Activated CD8-positive, alpha-beta memory T cell treated with anti-CD3 and anti-CD28 coated beads for 4 hours (primary cell): ENCODE measurements around the gene LMF2.

Experiments used
- DNase-seq, 2 donors: peaks; one replicate each; pipeline ENCODE4 v3.0.0-alpha.2; 2020; ENCODE audit warnings: low read depth in 2 of 2

LMF2 gene

DNA sequence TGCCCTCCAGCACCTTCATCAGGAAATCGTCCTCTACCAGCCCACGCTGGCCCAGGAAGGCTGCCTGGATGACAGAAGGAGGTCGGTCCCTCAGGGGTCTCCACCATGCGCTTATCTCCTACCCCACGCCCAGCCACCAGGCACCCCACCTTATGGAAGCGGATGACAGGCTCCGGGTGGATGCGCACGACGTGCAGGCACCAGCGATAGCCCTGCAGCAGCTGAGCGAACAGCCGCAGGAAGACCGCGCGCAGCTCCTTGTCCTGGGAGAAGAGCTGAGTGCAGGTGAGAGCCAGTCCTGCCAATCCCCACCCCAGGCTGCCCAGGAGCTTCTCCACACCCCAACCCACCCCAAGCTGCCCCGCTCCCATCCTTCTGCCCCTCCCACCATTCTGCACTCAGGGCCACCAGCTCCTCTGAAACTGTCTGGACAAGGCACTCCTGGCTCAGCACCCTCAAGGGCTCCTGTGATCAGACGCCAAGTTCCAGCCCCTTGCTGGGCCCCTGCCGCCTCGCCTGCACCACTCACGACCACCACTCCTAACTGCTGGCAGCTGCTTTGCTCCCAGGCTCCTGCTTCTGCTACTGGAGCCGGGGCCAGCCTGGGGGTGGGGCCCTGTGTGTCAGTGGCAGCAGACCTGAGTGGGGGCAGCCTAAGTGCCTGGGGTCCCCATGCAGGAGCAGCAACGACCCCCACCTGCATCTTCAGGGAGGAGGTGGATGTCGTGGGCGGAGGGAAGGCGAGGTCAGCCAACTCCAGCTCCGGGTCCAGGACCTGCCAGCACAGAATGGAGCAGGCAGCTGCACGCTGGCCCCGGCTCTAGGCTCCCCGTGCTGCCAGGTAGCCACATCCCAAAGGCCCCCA lies 42.2 kb downstream of the LMF2 start:
- no peak for DNase-seq

DNA sequence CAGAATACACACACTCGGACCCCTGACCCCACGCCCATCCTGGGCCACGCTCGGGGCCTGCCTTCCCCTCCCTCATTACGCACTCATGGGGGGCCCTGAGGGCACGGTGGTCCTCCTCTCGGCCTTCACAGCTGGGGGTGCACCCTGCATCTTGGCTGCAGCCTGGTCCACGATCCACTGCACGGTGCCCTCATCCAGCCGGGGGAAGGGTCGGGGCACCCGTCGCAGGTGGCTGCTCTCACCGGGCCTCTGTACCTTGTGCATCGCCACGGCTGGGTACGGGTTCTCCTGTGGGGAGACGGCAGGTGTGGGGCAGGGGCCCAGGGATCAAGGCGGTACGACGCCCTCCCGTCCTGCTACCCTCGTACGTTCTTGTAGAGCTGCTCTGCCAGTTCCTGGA lies 43.1 kb downstream of the LMF2 start:
- no peak for DNase-seq

GRCh38 chr22:50463188-50463900 lies 44.2 kb downstream of the LMF2 start:
- no peak for DNase-seq

GRCh38 chr22:50461979-50462540 lies 45.4 kb downstream of the LMF2 start:
- DNase-seq = no peak

DNA sequence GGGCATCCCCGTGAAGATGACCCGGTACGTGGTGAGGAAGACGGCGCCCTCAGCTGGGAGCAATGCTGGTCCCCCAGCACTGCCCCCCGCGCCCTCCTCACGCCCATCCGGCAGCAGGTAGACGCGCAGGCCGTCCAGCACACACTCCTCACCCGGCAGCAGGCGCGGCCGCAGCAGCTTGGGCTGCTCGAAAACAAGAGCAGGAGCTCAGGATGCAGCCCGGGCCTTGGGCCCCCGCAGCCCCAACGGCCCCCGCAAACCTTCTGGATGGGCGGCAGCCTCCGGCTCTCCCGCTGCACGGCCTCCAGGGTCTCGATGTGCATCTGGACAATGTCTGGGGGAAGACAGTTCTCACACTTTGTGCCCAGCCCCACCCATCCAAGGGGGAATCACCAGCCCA lies 46.0 kb downstream of the LMF2 start:
- DNase-seq = no peak

GRCh38 chr22:50460938-50461337 lies 46.6 kb downstream of the LMF2 start:
- no peak for DNase-seq

- no peak for DNase-seq
These were observed 47.9 kb downstream of the LMF2 start for GRCh38 chr22:50459496-50460140.

- DNase-seq = no peak
These were observed 48.5 kb downstream of the LMF2 start for GRCh38 chr22:50459016-50459415.

GRCh38 chr22:50456466-50457234 lies 50.9 kb downstream of the LMF2 start:
- no peak for DNase-seq

- DNase-seq = no peak
These were observed 51.5 kb downstream of the LMF2 start for GRCh38 chr22:50456026-50456425.

DNA sequence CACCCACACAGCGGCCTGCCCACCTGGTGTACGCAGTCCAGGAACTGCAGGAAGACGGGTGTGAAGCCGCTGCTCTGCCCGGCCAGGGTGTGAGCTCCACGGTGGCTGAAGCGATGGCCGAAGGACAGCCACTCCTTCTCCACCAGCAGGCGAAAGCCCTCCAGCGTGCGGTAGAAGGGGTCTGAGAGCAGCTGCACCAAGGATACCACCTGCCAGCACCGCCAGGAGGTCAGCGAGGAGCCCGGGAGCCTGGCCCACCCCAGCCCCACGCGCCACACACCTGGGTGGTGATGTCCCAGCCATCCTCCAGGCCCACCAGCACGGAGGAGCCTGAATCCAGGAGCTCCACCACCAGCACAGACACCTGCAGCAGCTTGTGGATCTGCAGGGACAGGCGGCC lies 52.3 kb downstream of the LMF2 start:
- DNase-seq = no peak

DNA sequence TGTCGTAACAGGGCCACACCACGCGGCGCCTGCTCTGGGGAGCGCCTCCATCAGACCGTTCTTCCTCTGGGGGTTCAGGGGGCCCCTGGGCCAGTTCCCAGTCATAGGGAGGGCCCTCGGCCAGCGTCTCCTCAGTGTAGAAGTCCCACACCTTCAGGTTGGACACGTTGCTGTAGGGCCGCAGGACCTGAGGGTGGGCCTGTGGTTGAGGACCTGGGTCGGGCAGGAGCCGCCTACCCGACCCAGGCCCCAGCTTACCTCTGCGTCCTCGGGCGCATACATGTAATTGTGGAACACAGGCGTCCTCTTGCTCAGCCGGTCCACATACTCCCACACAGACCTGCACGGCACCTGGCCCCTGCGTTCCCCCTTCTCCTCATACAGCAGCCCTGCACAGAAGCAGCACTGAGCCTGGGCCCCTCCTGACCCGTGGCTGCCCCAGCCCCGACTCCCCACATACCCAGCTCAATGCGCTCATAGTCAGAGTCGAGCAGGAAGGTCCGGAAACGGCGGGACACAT lies 52.9 kb downstream of the LMF2 start:
- no peak for DNase-seq
